HepG2 (cell line): ENCODE measurements around the gene LIMK2. TPM values are rescaled to one million over a fixed set of nuclear protein-coding genes. Genes with fewer than 3 reads are reported as not detected.
A peak's percentile ranks its signal among the peaks of the same experiment; 100 is the strongest.

Experiments used
- ATAC-seq: fragments of 200-7000 bp; cut with Tn5 transposase; 3 replicates; pipeline ENCODE4 v1.9.1; 2020; ENCODE audit warnings: mild to moderate bottlenecking, moderate library complexity
- BruUV-seq: library from RNA; stranded (reverse); fragments of 400-500 nt; replicated peaks from 2 replicates; lab custom pipeline; 2021; lab: Mats Ljungman, UMichigan
- CTCF ChIA-PET: fragments of 300-600 bp; formaldehyde crosslinking; extraction: SDS; loops from one replicate; lab custom pipeline; 2021; ENCODE audit warnings: low total read pairs, inconsistent platforms, low intra/inter-chr PET ratio; lab: Yijun Ruan, JAX
- POLR2A ChIA-PET: fragments of 350-600 bp; sonication (Branson Sonifier 250); formaldehyde crosslinking; loops from one replicate; lab custom pipeline; 2020; ENCODE audit warnings: antibody characterized with exemption, inconsistent platforms; lab: Yijun Ruan, JAX
- DNase-seq: peaks from one replicate; pipeline ENCODE4 v3.0.0-alpha.2; 2015; ENCODE audit warnings: low spot score
- FAIRE-seq: peaks from 3 replicates; lab custom pipeline; 2011; peaks lifted over from hg19 to GRCh38; lab: Jason Lieb, UNC
- H2AFZ ChIP-seq: one replicate; pipeline ENCODE4 v1.6.1; 2011; ENCODE audit warnings: low read length, inconsistent platforms
- H3K27ac ChIP-seq: fragments of 300-600 bp; 3 replicates; pipeline ENCODE4 v1.8.0; 2011; ENCODE audit warnings: mixed run types, mild to moderate bottlenecking, mixed read lengths, low read length, inconsistent platforms; ENCODE audit not compliant: insufficient read depth; ENCODE audit errors: extremely low read length
- H3K27me3 ChIP-seq, 2 experiments: fragments of 200-600 bp in 1 of 2; 2 replicates in 1 of 2; 3 replicates in 1 of 2; pipeline versions ENCODE4 v1.6.0 to v1.8.0; 2011; ENCODE audit warnings: low read length in 2 of 2, mild to moderate bottlenecking in 2 of 2, moderate library complexity in 2 of 2, inconsistent platforms in 1 of 2; ENCODE audit not compliant: insufficient read depth in 2 of 2, control insufficient read depth in 1 of 2
- H3K36me3 ChIP-seq, 2 experiments: fragments of 200-600 bp in 1 of 2; replicated peaks in 1 of 2; 2 replicates in 1 of 2; 3 replicates in 1 of 2; pipeline versions ENCODE4 v1.5.1 to v1.8.0; 2011; ENCODE audit warnings: low read length in 2 of 2, inconsistent platforms in 1 of 2; ENCODE audit not compliant: insufficient read depth in 2 of 2, control insufficient read depth in 1 of 2
- H3K4me1 ChIP-seq: 2 replicates; pipeline ENCODE4 v1.5.1; 2012; ENCODE audit warnings: low read length, inconsistent platforms; ENCODE audit not compliant: insufficient read depth
- H3K4me2 ChIP-seq: 2 replicates; pipeline ENCODE4 v1.6.0; 2011; ENCODE audit warnings: low read depth, low read length, inconsistent platforms
- H3K4me3 ChIP-seq, 3 experiments: fragments of 200-600 bp in 1 of 3; sonication (generic), shearing (Covaris generic) in 1 of 3; replicated peaks in 1 of 3; 2 replicates each; pipeline ENCODE4 v1.5.1; 2011 to 2016; ENCODE audit warnings: low read length in 3 of 3, inconsistent platforms in 2 of 3, low read depth in 2 of 3, mild to moderate bottlenecking in 2 of 3, control low read depth in 1 of 3, mixed read lengths in 1 of 3; ENCODE audit not compliant: insufficient read depth in 1 of 3
- H3K79me2 ChIP-seq: one replicate; pipeline ENCODE4 v1.6.1; 2011; ENCODE audit warnings: low read length, inconsistent platforms; ENCODE audit not compliant: insufficient read depth
- H3K9ac ChIP-seq: 2 replicates; pipeline ENCODE4 v1.6.0; 2011; ENCODE audit warnings: mild to moderate bottlenecking, low read depth, low read length, inconsistent platforms; ENCODE audit not compliant: insufficient read depth
- H3K9me3 ChIP-seq: 2 replicates; pipeline ENCODE4 v1.5.1; 2012; ENCODE audit warnings: mild to moderate bottlenecking, low read length
- H4K20me1 ChIP-seq: 2 replicates; pipeline ENCODE4 v1.6.0; 2011; ENCODE audit warnings: inconsistent platforms, mild to moderate bottlenecking, low read length, moderate library complexity; ENCODE audit not compliant: insufficient read depth
- FOSL2 ChIP-seq: sonication (generic); formaldehyde crosslinking; IDR thresholded peaks from 2 replicates; pipeline ENCODE4 v1.4.0; 2020; ENCODE audit warnings: missing genetic modification reagents
- HDAC2 ChIP-seq: sonication (generic); formaldehyde crosslinking; IDR thresholded peaks from 2 replicates; pipeline ENCODE4 v1.4.0; 2020; ENCODE audit warnings: missing genetic modification reagents
- ZNF124 ChIP-seq: sonication (generic); formaldehyde crosslinking; IDR thresholded peaks from 2 replicates; pipeline ENCODE4 v1.4.0; 2020; ENCODE audit warnings: missing genetic modification reagents
- ZNF652 ChIP-seq: IDR thresholded peaks from 2 replicates; pipeline ENCODE4 v1.6.1; 2016; ENCODE audit warnings: low read depth, borderline replicate concordance
- in situ Hi-C: cut with HindIII; loops from 2 replicates; pipeline ENCODE4 v1.10.0; 2017; ENCODE audit warnings: low pct_unique_long_range_greater_than_20kb; ENCODE audit not compliant: extremely low pct_ligation_motif_present
- intact Hi-C: fragments of 100-400 bp; cut with micrococcal nuclease; formaldehyde crosslinking; loops from one replicate; pipeline ENCODE4 v1.10.0; 2022; ENCODE audit not compliant: unreplicated experiment
- polyA plus RNA-seq, 8 experiments: library from polyadenylated mRNA; depleted of rRNA in 3 of 8; stranded (reverse) in 7 of 8; unstranded in 1 of 8; fragments of >200 nt; fragmentation: Illumina TruSeq in 4 of 8; extraction: Trizol in 4 of 8; gene quantifications; 2 replicates each; pipeline versions ENCODE4 v1.2.1 to v1.2.3, GENCODE V29; 2011 to 2016; ENCODE audit warnings: low read depth in 4 of 8, missing spikeins in 1 of 8, mixed read lengths in 1 of 8; ENCODE audit not compliant: insufficient read depth in 1 of 8
- total RNA-seq, 5 experiments: library from RNA; depleted of rRNA; stranded (reverse); fragments of >200 nt; fragmentation: Illumina TruSeq; extraction: Trizol; gene quantifications; 2 replicates each; pipeline ENCODE4 v1.2.3, GENCODE V29; 2016; ENCODE audit warnings: low read depth in 1 of 5
- TF ChIP-seq, protein P1 (sequence below): sonication (generic); formaldehyde crosslinking; IDR thresholded peaks from 2 replicates; pipeline ENCODE4 v1.4.0; 2020; ENCODE audit warnings: missing genetic modification reagents
- TF ChIP-seq, protein P2 (sequence below): fragments of 450-650 bp; IDR thresholded peaks from 2 replicates; pipeline ENCODE4 v1.6.1; 2017

LIMK2 gene
- total and polyA plus RNA-seq, 2 of the 13 experiments (the other 11 are each of a cell fraction or from before 2014, with no cell fraction given) = 20.9 to 29.8 TPM

DNA sequence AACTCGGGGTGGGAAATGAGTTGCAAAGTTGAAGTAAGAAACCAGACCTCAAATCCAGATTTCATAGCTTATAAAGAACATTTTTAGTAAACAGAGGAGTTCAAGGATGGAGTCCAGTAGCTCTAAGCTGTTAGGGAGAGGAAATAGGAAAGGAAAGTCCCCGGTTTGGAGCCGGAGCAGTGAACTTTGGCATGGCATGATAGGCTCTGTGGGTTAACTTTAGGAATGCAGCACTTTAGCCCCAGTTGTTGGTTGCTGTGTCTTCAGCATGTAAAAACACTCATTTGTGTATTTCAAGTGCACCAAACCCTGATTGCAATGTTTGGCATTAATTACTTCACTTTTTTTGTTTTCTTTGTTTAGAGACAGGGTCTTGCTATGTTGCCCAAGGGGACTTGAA lies 88.8 kb downstream of the LIMK2 start (continued):
- TF ChIP-seq ZNF652 (CRISPR knock-in tag) (peak; percentile 49; the same call in 1 of the 2 replicates), FOSL2 (CRISPR knock-in tag) (no peak)

DNA sequence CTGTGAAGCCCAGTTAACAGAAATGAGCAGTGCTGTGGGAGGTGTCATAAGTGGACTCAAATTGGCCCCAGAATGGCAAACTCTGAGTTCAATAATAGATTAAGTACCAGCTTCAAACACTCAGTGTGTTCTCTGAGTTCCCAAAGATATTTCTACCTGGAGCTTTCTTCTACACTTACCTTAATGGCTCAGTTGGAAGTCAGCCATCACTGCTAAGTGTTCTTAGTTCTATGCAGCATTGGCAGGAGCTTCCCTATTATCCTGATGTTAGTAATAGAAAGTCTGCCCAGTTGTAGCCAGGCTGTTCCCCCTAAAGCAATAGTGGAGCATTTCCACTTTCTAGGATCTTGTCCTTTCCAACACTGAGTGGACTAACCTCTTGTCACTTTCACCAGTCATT lies 89.9 kb downstream of the LIMK2 start:
- no TSS peak for BruUV-seq
- in situ Hi-C loops = no loop called here

More for the DNA sequence above, 89.9 kb downstream of the LIMK2 start:
- Histone ChIP-seq H3K4me3 (no peak overlapping the region), H2AFZ (no peak overlapping the region)
- CTCF ChIA-PET = no interaction called here
- TF ChIP-seq, protein P1, sequence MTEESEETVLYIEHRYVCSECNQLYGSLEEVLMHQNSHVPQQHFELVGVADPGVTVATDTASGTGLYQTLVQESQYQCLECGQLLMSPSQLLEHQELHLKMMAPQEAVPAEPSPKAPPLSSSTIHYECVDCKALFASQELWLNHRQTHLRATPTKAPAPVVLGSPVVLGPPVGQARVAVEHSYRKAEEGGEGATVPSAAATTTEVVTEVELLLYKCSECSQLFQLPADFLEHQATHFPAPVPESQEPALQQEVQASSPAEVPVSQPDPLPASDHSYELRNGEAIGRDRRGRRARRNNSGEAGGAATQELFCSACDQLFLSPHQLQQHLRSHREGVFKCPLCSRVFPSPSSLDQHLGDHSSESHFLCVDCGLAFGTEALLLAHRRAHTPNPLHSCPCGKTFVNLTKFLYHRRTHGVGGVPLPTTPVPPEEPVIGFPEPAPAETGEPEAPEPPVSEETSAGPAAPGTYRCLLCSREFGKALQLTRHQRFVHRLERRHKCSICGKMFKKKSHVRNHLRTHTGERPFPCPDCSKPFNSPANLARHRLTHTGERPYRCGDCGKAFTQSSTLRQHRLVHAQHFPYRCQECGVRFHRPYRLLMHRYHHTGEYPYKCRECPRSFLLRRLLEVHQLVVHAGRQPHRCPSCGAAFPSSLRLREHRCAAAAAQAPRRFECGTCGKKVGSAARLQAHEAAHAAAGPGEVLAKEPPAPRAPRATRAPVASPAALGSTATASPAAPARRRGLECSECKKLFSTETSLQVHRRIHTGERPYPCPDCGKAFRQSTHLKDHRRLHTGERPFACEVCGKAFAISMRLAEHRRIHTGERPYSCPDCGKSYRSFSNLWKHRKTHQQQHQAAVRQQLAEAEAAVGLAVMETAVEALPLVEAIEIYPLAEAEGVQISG (CRISPR knock-in tag) = no peak
- TF ChIP-seq ZNF124 = no peak
- TF ChIP-seq, protein P2, sequence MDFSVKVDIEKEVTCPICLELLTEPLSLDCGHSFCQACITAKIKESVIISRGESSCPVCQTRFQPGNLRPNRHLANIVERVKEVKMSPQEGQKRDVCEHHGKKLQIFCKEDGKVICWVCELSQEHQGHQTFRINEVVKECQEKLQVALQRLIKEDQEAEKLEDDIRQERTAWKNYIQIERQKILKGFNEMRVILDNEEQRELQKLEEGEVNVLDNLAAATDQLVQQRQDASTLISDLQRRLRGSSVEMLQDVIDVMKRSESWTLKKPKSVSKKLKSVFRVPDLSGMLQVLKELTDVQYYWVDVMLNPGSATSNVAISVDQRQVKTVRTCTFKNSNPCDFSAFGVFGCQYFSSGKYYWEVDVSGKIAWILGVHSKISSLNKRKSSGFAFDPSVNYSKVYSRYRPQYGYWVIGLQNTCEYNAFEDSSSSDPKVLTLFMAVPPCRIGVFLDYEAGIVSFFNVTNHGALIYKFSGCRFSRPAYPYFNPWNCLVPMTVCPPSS = no peak
- TF ChIP-seq HDAC2 (CRISPR knock-in tag) = no peak
- TF ChIP-seq, all 625 proteins: peak for 0
- Histone ChIP-seq H3K9ac (no peak overlapping the region), H3K79me2 (no peaks in the 10 kb centered on the region), H4K20me1 (no peaks in the 10 kb centered on the region), H3K9me3 (no peaks in the 10 kb centered on the region), H3K4me2 (no peak overlapping the region), H3K4me1 (peaks cover 25% of the 10 kb centered on the region), H3K27ac (no peak overlapping the region), H3K36me3 (no peaks in the 10 kb centered on the region), H3K27me3 (no peaks in the 10 kb centered on the region)
- POLR2A ChIA-PET = interaction anchor here (1.3 to 2.4 kb wide), 2 partner anchors 10 to 11 kb away, joined by 4 to 10 read pairs; partner anchors contain the start of gene PIK3IP1
- intact Hi-C loops = no loop called here
- no peak for FAIRE-seq
- DNase-seq = no peak
- ATAC-seq = no peak
